ENCODE measurements around the gene EXOC4.

EXOC4 gene

GRCh38 chr7:133536450-133536849 lies 283.6 kb downstream of the EXOC4 start:
- TF ChIP-seq YY1 (IDR thresholded peaks at IDR 0.05; ENCODE audit: insufficient read depth, insufficient read length) (no peak), ZNF274 (IDR thresholded peaks at IDR 0.05; ENCODE audit: low read depth, low read length) (no peak), SUZ12 (IDR thresholded peaks at IDR 0.05; ENCODE audit: extremely low read depth, insufficient read depth, insufficient read length) (no peak)
- H3K36me3 ChIP-seq (ENCODE audit: insufficient read depth, insufficient read length, low read length): no peaks in the 10 kb centered on the region
- H3K9ac ChIP-seq (ENCODE audit: insufficient read length, low read depth): no peak overlapping the region
- DNase-seq (ENCODE audit: low read depth, low spot score): no peak
- H3K4me3 ChIP-seq (ENCODE audit: insufficient read length, low read depth): no peak overlapping the region
- no peaks in the 10 kb centered on the region for H3K27me3 ChIP-seq (ENCODE audit: insufficient read depth, insufficient read length)
- H3K9me3 ChIP-seq (ENCODE audit: insufficient read depth, low read length): no peaks in the 10 kb centered on the region
- H3K4me1 ChIP-seq (ENCODE audit: insufficient read depth, insufficient read length): no peaks in the 10 kb centered on the region

GRCh38 chr7:133539016-133539415 lies 286.1 kb downstream of the EXOC4 start:
- no peaks in the 10 kb centered on the region for H3K27me3 ChIP-seq (ENCODE audit: insufficient read depth, insufficient read length)
- no peaks in the 10 kb centered on the region for H3K4me1 ChIP-seq (ENCODE audit: insufficient read depth, insufficient read length)
- no peak overlapping the region for H3K9ac ChIP-seq (ENCODE audit: insufficient read length, low read depth)
- no peaks in the 10 kb centered on the region for H3K9me3 ChIP-seq (ENCODE audit: insufficient read depth, low read length)
- DNase-seq (ENCODE audit: low read depth, low spot score): no peak
- H3K36me3 ChIP-seq (ENCODE audit: insufficient read depth, insufficient read length, low read length): no peaks in the 10 kb centered on the region
- no peak for TF ChIP-seq ZNF274 (IDR thresholded peaks at IDR 0.05; ENCODE audit: low read depth, low read length)
- TF ChIP-seq YY1 (IDR thresholded peaks at IDR 0.05; ENCODE audit: insufficient read depth, insufficient read length): no peak
- TF ChIP-seq SUZ12 (IDR thresholded peaks at IDR 0.05; ENCODE audit: extremely low read depth, insufficient read depth, insufficient read length): no peak
- H3K4me3 ChIP-seq (ENCODE audit: insufficient read length, low read depth): no peak overlapping the region

- Histone ChIP-seq H3K9ac (ENCODE audit: insufficient read length, low read depth) (no peak overlapping the region), H3K4me3 (ENCODE audit: insufficient read length, low read depth) (no peak overlapping the region), H3K9me3 (ENCODE audit: insufficient read depth, low read length) (no peaks in the 10 kb centered on the region), H3K27me3 (ENCODE audit: insufficient read depth, insufficient read length) (no peaks in the 10 kb centered on the region), H3K36me3 (ENCODE audit: insufficient read depth, insufficient read length, low read length) (no peaks in the 10 kb centered on the region), H3K4me1 (ENCODE audit: insufficient read depth, insufficient read length) (no peaks in the 10 kb centered on the region)
- DNase-seq (ENCODE audit: low read depth, low spot score): no peak
- TF ChIP-seq ZNF274 (IDR thresholded peaks at IDR 0.05; ENCODE audit: low read depth, low read length): no peak
- TF ChIP-seq YY1 (IDR thresholded peaks at IDR 0.05; ENCODE audit: insufficient read depth, insufficient read length): no peak
- TF ChIP-seq SUZ12 (IDR thresholded peaks at IDR 0.05; ENCODE audit: extremely low read depth, insufficient read depth, insufficient read length): no peak
Observed at GRCh38 chr7:133540096-133540860, 287.4 kb downstream of the EXOC4 start.

DNA sequence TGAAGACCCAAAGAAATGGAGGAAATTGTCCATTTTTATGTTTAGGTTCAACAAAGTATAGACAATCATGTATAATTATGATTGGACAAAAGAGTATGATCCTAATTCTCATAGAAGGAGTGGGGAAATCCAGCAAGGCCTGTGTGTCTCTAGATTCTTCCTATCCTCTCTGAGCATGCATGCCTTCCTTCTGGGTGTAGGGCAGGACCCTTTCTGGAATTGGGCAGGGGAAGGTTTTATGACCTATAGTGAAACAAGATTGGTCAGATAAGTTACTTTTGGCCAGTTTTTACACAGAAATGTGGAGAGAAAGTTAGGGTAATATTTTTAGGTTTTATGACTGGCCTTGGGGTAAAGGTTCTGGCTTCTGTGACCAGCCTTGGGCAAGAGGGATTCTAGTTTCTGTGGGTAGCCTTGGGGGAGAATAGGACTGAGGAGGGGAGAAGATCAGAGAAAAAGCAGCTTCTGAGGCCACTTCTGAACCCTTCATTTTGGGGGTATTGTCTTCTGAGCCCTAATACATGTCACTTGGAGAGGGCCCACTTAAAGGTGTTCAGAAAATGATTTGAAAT lies 289.4 kb downstream of the EXOC4 start:
- Histone ChIP-seq H3K36me3 (ENCODE audit: insufficient read depth, insufficient read length, low read length) (no peaks in the 10 kb centered on the region), H3K9ac (ENCODE audit: insufficient read length, low read depth) (no peak overlapping the region), H3K4me1 (ENCODE audit: insufficient read depth, insufficient read length) (no peaks in the 10 kb centered on the region), H3K27me3 (ENCODE audit: insufficient read depth, insufficient read length) (no peaks in the 10 kb centered on the region), H3K4me3 (ENCODE audit: insufficient read length, low read depth) (no peak overlapping the region), H3K9me3 (ENCODE audit: insufficient read depth, low read length) (no peaks in the 10 kb centered on the region)
- DNase-seq (ENCODE audit: low read depth, low spot score): no peak
- TF ChIP-seq YY1 (IDR thresholded peaks at IDR 0.05; ENCODE audit: insufficient read depth, insufficient read length): no peak
- TF ChIP-seq ZNF274 (IDR thresholded peaks at IDR 0.05; ENCODE audit: low read depth, low read length): no peak
- TF ChIP-seq SUZ12 (IDR thresholded peaks at IDR 0.05; ENCODE audit: extremely low read depth, insufficient read depth, insufficient read length): no peak

DNA sequence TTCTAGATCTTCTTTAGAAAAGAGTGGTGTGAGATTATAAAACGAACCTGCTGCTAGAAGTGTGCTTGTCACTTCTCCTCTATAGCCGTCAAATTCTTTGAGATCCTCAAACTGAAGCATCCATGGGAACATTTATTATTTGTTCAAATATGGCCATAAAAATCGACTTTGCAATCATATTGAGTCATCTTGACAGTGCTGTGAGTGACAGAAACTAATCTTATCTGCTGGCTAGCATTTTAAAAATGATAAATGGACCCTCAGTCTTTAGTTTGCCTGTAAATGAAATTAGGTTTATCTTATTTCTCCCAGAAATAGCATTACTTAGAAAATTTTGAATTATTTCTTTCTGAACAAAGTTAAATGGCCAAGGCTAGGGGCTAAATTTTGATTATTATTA lies 290.8 kb downstream of the EXOC4 start:
- H3K27me3 ChIP-seq (ENCODE audit: insufficient read depth, insufficient read length): no peaks in the 10 kb centered on the region
- no peaks in the 10 kb centered on the region for H3K9me3 ChIP-seq (ENCODE audit: insufficient read depth, low read length)
- H3K4me1 ChIP-seq (ENCODE audit: insufficient read depth, insufficient read length): no peaks in the 10 kb centered on the region
- H3K9ac ChIP-seq (ENCODE audit: insufficient read length, low read depth): no peak overlapping the region
- no peak overlapping the region for H3K4me3 ChIP-seq (ENCODE audit: insufficient read length, low read depth)
- H3K36me3 ChIP-seq (ENCODE audit: insufficient read depth, insufficient read length, low read length): no peaks in the 10 kb centered on the region
- no peak for DNase-seq (ENCODE audit: low read depth, low spot score)
- TF ChIP-seq ZNF274 (IDR thresholded peaks at IDR 0.05; ENCODE audit: low read depth, low read length) (no peak), YY1 (IDR thresholded peaks at IDR 0.05; ENCODE audit: insufficient read depth, insufficient read length) (no peak), SUZ12 (IDR thresholded peaks at IDR 0.05; ENCODE audit: extremely low read depth, insufficient read depth, insufficient read length) (no peak)

- no peak overlapping the region for H3K9ac ChIP-seq (ENCODE audit: insufficient read length, low read depth)
- H3K27me3 ChIP-seq (ENCODE audit: insufficient read depth, insufficient read length): no peaks in the 10 kb centered on the region
- no peaks in the 10 kb centered on the region for H3K36me3 ChIP-seq (ENCODE audit: insufficient read depth, insufficient read length, low read length)
- no peak overlapping the region for H3K4me3 ChIP-seq (ENCODE audit: insufficient read length, low read depth)
- H3K9me3 ChIP-seq (ENCODE audit: insufficient read depth, low read length): no peaks in the 10 kb centered on the region
- TF ChIP-seq SUZ12 (IDR thresholded peaks at IDR 0.05; ENCODE audit: extremely low read depth, insufficient read depth, insufficient read length) (no peak), ZNF274 (IDR thresholded peaks at IDR 0.05; ENCODE audit: low read depth, low read length) (no peak), YY1 (IDR thresholded peaks at IDR 0.05; ENCODE audit: insufficient read depth, insufficient read length) (no peak)
- no peak for DNase-seq (ENCODE audit: low read depth, low spot score)
- H3K4me1 ChIP-seq (ENCODE audit: insufficient read depth, insufficient read length): no peaks in the 10 kb centered on the region
Observed at GRCh38 chr7:133545618-133546017, 292.7 kb downstream of the EXOC4 start.

GRCh38 chr7:133547981-133548380 lies 295.1 kb downstream of the EXOC4 start:
- Histone ChIP-seq H3K9me3 (ENCODE audit: insufficient read depth, low read length) (no peaks in the 10 kb centered on the region), H3K4me3 (ENCODE audit: insufficient read length, low read depth) (no peak overlapping the region), H3K27me3 (ENCODE audit: insufficient read depth, insufficient read length) (no peaks in the 10 kb centered on the region), H3K36me3 (ENCODE audit: insufficient read depth, insufficient read length, low read length) (no peaks in the 10 kb centered on the region), H3K4me1 (ENCODE audit: insufficient read depth, insufficient read length) (no peaks in the 10 kb centered on the region), H3K9ac (ENCODE audit: insufficient read length, low read depth) (no peak overlapping the region)
- TF ChIP-seq ZNF274 (IDR thresholded peaks at IDR 0.05; ENCODE audit: low read depth, low read length): no peak
- TF ChIP-seq SUZ12 (IDR thresholded peaks at IDR 0.05; ENCODE audit: extremely low read depth, insufficient read depth, insufficient read length): no peak
- TF ChIP-seq YY1 (IDR thresholded peaks at IDR 0.05; ENCODE audit: insufficient read depth, insufficient read length): no peak
- DNase-seq (ENCODE audit: low read depth, low spot score): no peak

Measured in NT2/D1 (cell line).